SU-DHL-6 (cell line): Measurements from ENCODE around the gene ATP10D.

ENCODE experiments used
- H2AFZ ChIP-seq: fragments of 200-600 bp; sonication (generic); 2 replicates; pipeline ENCODE4 v1.6.1; 2014; ENCODE audit warnings: low read depth, mild to moderate bottlenecking, moderate library complexity, mixed read lengths, antibody characterized with exemption, low read length; ENCODE audit not compliant: severe bottlenecking
- H3F3A ChIP-seq: fragments of 200-600 bp; shearing (Covaris generic); 2 replicates; pipeline ENCODE4 v1.6.0; 2016; ENCODE audit warnings: antibody characterized with exemption, mild to moderate bottlenecking; ENCODE audit not compliant: insufficient read depth
- H3K27ac ChIP-seq: fragments of 200-600 bp; sonication (generic); 2 replicates; pipeline ENCODE4 v1.5.1; 2016; ENCODE audit warnings: low read depth, mild to moderate bottlenecking, low read length, moderate library complexity, mixed read lengths
- H3K27me3 ChIP-seq: fragments of 200-600 bp; sonication (generic), shearing (Covaris generic); 2 replicates; pipeline ENCODE4 v1.6.0; 2014; ENCODE audit warnings: mild to moderate bottlenecking, low read length
- H3K36me3 ChIP-seq: fragments of 200-600 bp; sonication (generic); 2 replicates; pipeline ENCODE4 v1.6.1; 2014; ENCODE audit warnings: mild to moderate bottlenecking, low read length, mixed read lengths
- H3K4me2 ChIP-seq: fragments of 300-600, 200-600 bp; shearing (Covaris generic), sonication (generic); 2 replicates; pipeline ENCODE4 v1.6.0; 2014; ENCODE audit warnings: low read length, low read depth, mild to moderate bottlenecking; ENCODE audit not compliant: poor library complexity, severe bottlenecking
- H3K4me3 ChIP-seq: fragments of 200-600 bp; sonication (generic); 2 replicates; pipeline ENCODE4 v1.5.1; 2014; ENCODE audit warnings: antibody characterized with exemption, low read length, mild to moderate bottlenecking, mixed read lengths; ENCODE audit not compliant: insufficient read depth, poor library complexity, severe bottlenecking
- H3K79me2 ChIP-seq: fragments of 200-600 bp; sonication (generic); 2 replicates; pipeline ENCODE4 v1.6.1; 2014; ENCODE audit warnings: mild to moderate bottlenecking, low read length, moderate library complexity; ENCODE audit not compliant: insufficient read depth
- H3K9ac ChIP-seq: fragments of 200-600 bp; sonication (generic); 2 replicates; pipeline ENCODE4 v1.7.0; 2014; ENCODE audit warnings: mild to moderate bottlenecking, low read length
- H3K9me2 ChIP-seq: fragments of 200-600 bp; sonication (generic); replicated peaks from 2 replicates; pipeline ENCODE4 v1.6.1; 2014; ENCODE audit warnings: low read length; ENCODE audit not compliant: insufficient read depth
- H3K9me3 ChIP-seq: fragments of 200-600 bp; sonication (generic); 2 replicates; pipeline ENCODE4 v1.6.1; 2014; ENCODE audit warnings: low read length, mixed read lengths; ENCODE audit not compliant: insufficient read depth
- H4K20me1 ChIP-seq: fragments of 200-600 bp; sonication (generic); 2 replicates; pipeline ENCODE4 v1.6.1; 2014; ENCODE audit warnings: low read depth, mild to moderate bottlenecking, antibody characterized with exemption, low read length, moderate library complexity, mixed read lengths
- CTCF ChIP-seq: fragments of 200-600 bp; sonication (generic); IDR thresholded peaks from one replicate; pipeline ENCODE4 v1.5.1; 2017; ENCODE audit warnings: antibody characterized with exemption, mild to moderate bottlenecking, low read length, moderate library complexity; ENCODE audit not compliant: insufficient read depth, poor library complexity, severe bottlenecking
- EZH2phosphoT487 ChIP-seq: fragments of 200-600 bp; sonication (generic), shearing (Covaris generic); conservative IDR thresholded peaks from 2 replicates; pipeline ENCODE4 v1.6.1; 2018; ENCODE audit warnings: mild to moderate bottlenecking, antibody characterized with exemption, low read length, moderate library complexity, mixed read lengths

The ATP10D gene

GRCh38 chr4:47631161-47631560 lies 146.1 kb downstream of the ATP10D start:
- H3F3A ChIP-seq, result no peaks in the 10 kb centered on the region
- no peak for TF ChIP-seq EZH2phosphoT487
- no peak for TF ChIP-seq CTCF

GRCh38 chr4:47639531-47639930 lies 154.5 kb downstream of the ATP10D start:
- no peaks in the 10 kb centered on the region for H3K9me3 ChIP-seq
- H3K9ac ChIP-seq, result no peak overlapping the region
- TF ChIP-seq CTCF, result no peak
- no peak for TF ChIP-seq EZH2phosphoT487
- H3K4me3 ChIP-seq, result no peak overlapping the region
- no peak overlapping the region for H3K27ac ChIP-seq
- H3F3A ChIP-seq, result no peaks in the 10 kb centered on the region
- no peaks in the 10 kb centered on the region for H4K20me1 ChIP-seq
- no peaks in the 10 kb centered on the region for H3K36me3 ChIP-seq
- no peak overlapping the region for H3K4me2 ChIP-seq
- no peak overlapping the region for H2AFZ ChIP-seq
- H3K9me2 ChIP-seq, result no peaks in the 10 kb centered on the region
- H3K27me3 ChIP-seq, result no peaks in the 10 kb centered on the region
- H3K79me2 ChIP-seq, result no peaks in the 10 kb centered on the region

More at GRCh38 chr4:47631161-47631560, 146.1 kb downstream of the ATP10D start:
- Histone ChIP-seq H3K9me3 (no peaks in the 10 kb centered on the region), H3K4me2 (no peak overlapping the region), H3K9ac (no peak overlapping the region), H3K9me2 (no peaks in the 10 kb centered on the region), H2AFZ (no peak overlapping the region), H4K20me1 (no peaks in the 10 kb centered on the region), H3K79me2 (no peaks in the 10 kb centered on the region), H3K27ac (no peak overlapping the region), H3K4me3 (no peak overlapping the region), H3K27me3 (no peaks in the 10 kb centered on the region), H3K36me3 (no peaks in the 10 kb centered on the region)

DNA sequence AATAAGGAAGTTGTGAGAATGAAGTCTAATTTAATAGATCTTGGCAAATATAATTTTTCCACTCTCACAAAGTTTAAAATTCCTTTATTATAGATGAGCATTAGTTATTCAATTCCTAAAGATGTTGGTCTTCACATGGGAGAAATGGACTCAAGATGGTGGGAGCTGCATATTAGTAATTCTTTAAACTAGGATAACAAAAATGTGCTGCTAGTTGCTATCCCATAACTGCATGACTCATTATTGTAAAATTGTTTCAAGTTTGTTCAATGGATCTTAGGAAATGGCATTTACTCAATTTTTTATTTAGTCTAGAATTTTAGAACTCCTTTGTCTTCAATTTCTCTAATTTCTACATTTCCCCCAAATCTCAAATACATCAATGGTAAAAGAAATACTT lies 155.8 kb downstream of the ATP10D start:
- H2AFZ ChIP-seq, result no peak overlapping the region
- H4K20me1 ChIP-seq, result no peaks in the 10 kb centered on the region
- H3K4me3 ChIP-seq, result no peak overlapping the region
- H3K4me2 ChIP-seq, result no peak overlapping the region
- H3K36me3 ChIP-seq, result no peaks in the 10 kb centered on the region
- H3K9me3 ChIP-seq, result no peaks in the 10 kb centered on the region
- no peaks in the 10 kb centered on the region for H3F3A ChIP-seq
- no peaks in the 10 kb centered on the region for H3K27me3 ChIP-seq
- TF ChIP-seq CTCF, result no peak
- no peaks in the 10 kb centered on the region for H3K79me2 ChIP-seq
- no peak overlapping the region for H3K27ac ChIP-seq
- H3K9ac ChIP-seq, result no peak overlapping the region
- H3K9me2 ChIP-seq, result no peaks in the 10 kb centered on the region

GRCh38 chr4:47641755-47642154 lies 156.7 kb downstream of the ATP10D start:
- H3K27ac ChIP-seq, result no peak overlapping the region
- no peak overlapping the region for H3K4me2 ChIP-seq
- H3K9me3 ChIP-seq, result no peaks in the 10 kb centered on the region
- no peak overlapping the region for H3K9ac ChIP-seq
- no peaks in the 10 kb centered on the region for H3K36me3 ChIP-seq
- H3F3A ChIP-seq, result no peaks in the 10 kb centered on the region
- TF ChIP-seq CTCF (no peak), EZH2phosphoT487 (no peak)
- H3K4me3 ChIP-seq, result no peak overlapping the region
- H3K79me2 ChIP-seq, result no peaks in the 10 kb centered on the region
- no peaks in the 10 kb centered on the region for H3K27me3 ChIP-seq
- no peaks in the 10 kb centered on the region for H4K20me1 ChIP-seq
- no peak overlapping the region for H2AFZ ChIP-seq
- no peaks in the 10 kb centered on the region for H3K9me2 ChIP-seq
